Astrocyte (in vitro differentiated cells and primary cell): ENCODE data around the gene PELI1. TPM values are rescaled to one million over a fixed set of nuclear protein-coding genes. Genes with fewer than 3 reads are reported as not detected.

Experiments used
- DNase-seq: peaks from one replicate; pipeline ENCODE4 v3.0.0-alpha.2; 2010; ENCODE audit warnings: low read depth
- FAIRE-seq: peaks from 2 replicates; lab custom pipeline; 2011; peaks lifted over from hg19 to GRCh38; lab: Jason Lieb, UNC
- H2AFZ ChIP-seq: 2 replicates; pipeline ENCODE4 v1.6.0; 2012; ENCODE audit warnings: low read depth, low read length, inconsistent platforms
- H3K27ac ChIP-seq: 2 replicates; pipeline ENCODE4 v1.5.1; 2011; ENCODE audit warnings: low read depth, low read length, inconsistent platforms
- H3K27me3 ChIP-seq: 2 replicates; pipeline ENCODE4 v1.6.0; 2011; ENCODE audit warnings: low read length, inconsistent platforms; ENCODE audit not compliant: insufficient read depth
- H3K36me3 ChIP-seq: 2 replicates; pipeline ENCODE4 v1.5.1; 2011; ENCODE audit warnings: low read length, inconsistent platforms; ENCODE audit not compliant: insufficient read depth
- H3K4me1 ChIP-seq: 2 replicates; pipeline ENCODE4 v1.5.1; 2011; ENCODE audit warnings: low read length, inconsistent platforms; ENCODE audit not compliant: insufficient read depth
- H3K4me2 ChIP-seq: 2 replicates; pipeline ENCODE4 v1.6.0; 2012; ENCODE audit warnings: low read length, inconsistent platforms
- H3K4me3 ChIP-seq: 2 replicates; pipeline ENCODE4 v1.5.1; 2011; ENCODE audit warnings: low read depth, mild to moderate bottlenecking, low read length, inconsistent platforms; ENCODE audit not compliant: insufficient read depth
- H3K79me2 ChIP-seq: 2 replicates; pipeline ENCODE4 v1.6.0; 2012; ENCODE audit warnings: mild to moderate bottlenecking, low read length, inconsistent platforms; ENCODE audit not compliant: insufficient read depth
- H3K9ac ChIP-seq: 2 replicates; pipeline ENCODE4 v1.6.0; 2012; ENCODE audit warnings: mild to moderate bottlenecking, low read length, inconsistent platforms
- H3K9me3 ChIP-seq: 2 replicates; pipeline ENCODE4 v1.5.1; 2012; ENCODE audit warnings: low read depth, mild to moderate bottlenecking, low read length, inconsistent platforms; ENCODE audit not compliant: insufficient read depth
- H4K20me1 ChIP-seq: 2 replicates; pipeline ENCODE4 v1.6.0; 2012; ENCODE audit warnings: low read length, inconsistent platforms; ENCODE audit not compliant: insufficient read depth
- H3K27ac Mint-ChIP-seq: one replicate; pipeline ENCODE4 v1.8.0; 2021; ENCODE audit warnings: mild to moderate bottlenecking, mixed read lengths; ENCODE audit not compliant: unreplicated experiment
- H3K27me3 Mint-ChIP-seq: one replicate; pipeline ENCODE4 v1.8.0; 2021; ENCODE audit warnings: low read depth, mixed read lengths; ENCODE audit not compliant: unreplicated experiment
- H3K36me3 Mint-ChIP-seq: one replicate; pipeline ENCODE4 v1.8.0; 2021; ENCODE audit warnings: low read depth, mixed read lengths; ENCODE audit not compliant: unreplicated experiment
- H3K4me1 Mint-ChIP-seq: one replicate; pipeline ENCODE4 v1.8.0; 2021; ENCODE audit warnings: low read depth, mixed read lengths; ENCODE audit not compliant: unreplicated experiment
- H3K4me3 Mint-ChIP-seq: one replicate; pipeline ENCODE4 v1.8.0; 2021; ENCODE audit warnings: mild to moderate bottlenecking, moderate library complexity, mixed read lengths; ENCODE audit not compliant: unreplicated experiment
- H3K9me3 Mint-ChIP-seq: one replicate; pipeline ENCODE4 v1.8.0; 2021; ENCODE audit warnings: mild to moderate bottlenecking, mixed read lengths; ENCODE audit not compliant: unreplicated experiment
- CTCF ChIP-seq: IDR thresholded peaks from 2 replicates; pipeline ENCODE4 v1.5.1; 2011; ENCODE audit warnings: low read depth, mild to moderate bottlenecking, inconsistent platforms, low read length, moderate library complexity; ENCODE audit not compliant: insufficient read depth
- EZH2 ChIP-seq: IDR thresholded peaks from 2 replicates; pipeline ENCODE4 v1.6.1; 2012; ENCODE audit warnings: mild to moderate bottlenecking, low read length, inconsistent platforms; ENCODE audit not compliant: insufficient read depth
- total RNA-seq: library from RNA; stranded (reverse); gene quantifications from 2 replicates; pipeline ENCODE4 v1.2.1, GENCODE V29; 2021

PELI1 gene
- total RNA-seq, 1 donor from 2014 or later = 23.8 TPM

- peaks cover 2% of the 10 kb centered on the region for H3K4me1 Mint-ChIP-seq
- Histone ChIP-seq H2AFZ (no peak overlapping the region), H3K4me3 (no peak overlapping the region), H4K20me1 (no peaks in the 10 kb centered on the region), H3K4me1 (no peaks in the 10 kb centered on the region), H3K27ac (no peak overlapping the region), H3K27me3 (no peaks in the 10 kb centered on the region), H3K9ac (no peak overlapping the region), H3K9me3 (no peaks in the 10 kb centered on the region), H3K4me2 (no peak overlapping the region), H3K79me2 (no peaks in the 10 kb centered on the region), H3K36me3 (no peaks in the 10 kb centered on the region)
- H3K27me3 Mint-ChIP-seq = no peaks in the 10 kb centered on the region
- no peak for DNase-seq
- no peak for TF ChIP-seq CTCF
- TF ChIP-seq EZH2 = no peak
- no peak for FAIRE-seq
- no peak overlapping the region for H3K27ac Mint-ChIP-seq
- peaks cover 2% of the 10 kb centered on the region for H3K9me3 Mint-ChIP-seq
- H3K4me3 Mint-ChIP-seq = no peak overlapping the region
- no peaks in the 10 kb centered on the region for H3K36me3 Mint-ChIP-seq
These were observed 7.3 kb upstream of the PELI1 start for GRCh38 chr2:64151476-64151875.

DNA sequence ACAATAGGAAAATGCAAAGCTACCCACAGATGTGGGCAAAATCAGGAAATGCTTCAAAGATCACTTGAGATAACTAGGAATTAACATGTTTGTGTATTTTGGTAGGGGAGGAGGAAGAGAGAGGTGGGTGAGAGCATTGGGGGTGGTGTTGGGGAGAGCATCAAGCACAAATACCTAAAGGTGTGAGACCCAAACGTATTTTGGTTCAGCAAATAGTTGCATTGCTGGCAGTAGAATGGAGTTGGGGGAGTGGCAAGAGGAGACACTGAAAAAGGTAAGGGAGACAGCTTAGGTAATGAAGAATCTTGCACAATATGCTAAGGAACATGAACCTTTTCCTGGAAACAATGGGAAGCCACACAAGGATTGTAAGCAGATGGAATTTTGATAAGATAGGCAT is 1.5 kb upstream of the PELI1 start:
- H3K9me3 Mint-ChIP-seq = no peaks in the 10 kb centered on the region
- Histone ChIP-seq H3K27ac (no peak overlapping the region), H3K79me2 (peaks cover 28% of the 10 kb centered on the region), H4K20me1 (peaks cover 8% of the 10 kb centered on the region), H3K27me3 (no peaks in the 10 kb centered on the region), H3K9me3 (no peaks in the 10 kb centered on the region), H3K4me3 (no peak overlapping the region), H3K9ac (no peak overlapping the region), H3K4me2 (no peak overlapping the region), H3K4me1 (peaks cover 4% of the 10 kb centered on the region), H3K36me3 (no peaks in the 10 kb centered on the region), H2AFZ (no peak overlapping the region)
- FAIRE-seq (no peak), DNase-seq (no peak)
- H3K4me3 Mint-ChIP-seq = no peak overlapping the region
- no peaks in the 10 kb centered on the region for H3K36me3 Mint-ChIP-seq
- TF ChIP-seq CTCF = no peak
- no peak for TF ChIP-seq EZH2
- no peak overlapping the region for H3K27ac Mint-ChIP-seq
- H3K27me3 Mint-ChIP-seq = no peaks in the 10 kb centered on the region
- peaks cover 12% of the 10 kb centered on the region for H3K4me1 Mint-ChIP-seq

GRCh38 chr2:64145119-64145518 is 899 bp upstream of the PELI1 start:
- Mint-ChIP-seq H3K36me3 (no peaks in the 10 kb centered on the region), H3K4me3 (no peak overlapping the region), H3K9me3 (no peaks in the 10 kb centered on the region), H3K4me1 (peaks cover 18% of the 10 kb centered on the region), H3K27me3 (no peaks in the 10 kb centered on the region), H3K27ac (no peak overlapping the region)
- H3K36me3 ChIP-seq = no peaks in the 10 kb centered on the region
- no peak for FAIRE-seq
- H3K9me3 ChIP-seq = no peaks in the 10 kb centered on the region
- no peaks in the 10 kb centered on the region for H3K27me3 ChIP-seq
- no peak overlapping the region for H3K4me2 ChIP-seq
- peaks cover 4% of the 10 kb centered on the region for H3K4me1 ChIP-seq
- no peak overlapping the region for H2AFZ ChIP-seq
- H3K27ac ChIP-seq = no peak overlapping the region
- no peak for DNase-seq
- H3K79me2 ChIP-seq = peaks cover 34% of the 10 kb centered on the region
- H3K9ac ChIP-seq = no peak overlapping the region
- peaks cover 10% of the 10 kb centered on the region for H4K20me1 ChIP-seq
- no peak for TF ChIP-seq CTCF
- TF ChIP-seq EZH2 = no peak
- no peak overlapping the region for H3K4me3 ChIP-seq
